ENCODE measurements around the gene ZNF30. TPM values are rescaled to one million over a fixed set of nuclear protein-coding genes. Genes with fewer than 3 reads are reported as not detected.

The ZNF30 gene
- total and polyA plus RNA-seq, 2 donors (not counting 1 experiment from before 2014, with no cell fraction given), result 2.7 to 4.3 TPM

GRCh38 chr19:34932494-34932893 lies 5.8 kb downstream of the ZNF30 start:
- Histone ChIP-seq H3K4me1 (ENCODE audit: control insufficient read depth, extremely low read depth, insufficient read depth, low read length) (no peaks in the 10 kb centered on the region), H3K4me2 (ENCODE audit: extremely low read depth, insufficient read depth, low read length) (no peak overlapping the region), H3K27ac (ENCODE audit: insufficient read depth, low read length) (no peak overlapping the region), H3K9ac (ENCODE audit: insufficient read depth, low read length) (no peak overlapping the region), H3K79me2 (ENCODE audit: control insufficient read depth, insufficient read depth, low read length) (no peaks in the 10 kb centered on the region), H3K36me3 (ENCODE audit: control insufficient read depth, insufficient read depth, low read length) (no peaks in the 10 kb centered on the region), H3K9me3 (ENCODE audit: control insufficient read depth, insufficient read depth, low read depth, low read length) (no peaks in the 10 kb centered on the region), H3K27me3 (ENCODE audit: control insufficient read depth, insufficient read depth, low read length) (no peaks in the 10 kb centered on the region), H3K4me3 (replicated peaks in 1 of 4; ENCODE audit: control extremely low read depth in 1 of 4, insufficient read depth in 1 of 4, low read depth in 3 of 4, low read length in 4 of 4) (no peak overlapping the region), H2AFZ (ENCODE audit: low read length) (no peak overlapping the region), H4K20me1 (ENCODE audit: control insufficient read depth, extremely low read depth, insufficient read depth, low read length) (no peaks in the 10 kb centered on the region)
- TF ChIP-seq EZH2 (IDR thresholded peaks at IDR 0.05; ENCODE audit: low read length, missing control alignments) (no peak), CTCF (conservative IDR thresholded peaks at IDR 0.05 in 1 of 2, IDR thresholded peaks at IDR 0.05 in 1 of 2; ENCODE audit: low read depth in 1 of 2, low read length in 2 of 2) (no peak)
- no peak for DNase-seq (ENCODE audit: low read depth in 2 of 2)

GRCh38 chr19:34936184-34936583 lies 9.5 kb downstream of the ZNF30 start:
- no peaks in the 10 kb centered on the region for H3K9me3 ChIP-seq (ENCODE audit: control insufficient read depth, insufficient read depth, low read depth, low read length)
- H3K4me1 ChIP-seq (ENCODE audit: control insufficient read depth, extremely low read depth, insufficient read depth, low read length), result no peaks in the 10 kb centered on the region
- no peaks in the 10 kb centered on the region for H3K36me3 ChIP-seq (ENCODE audit: control insufficient read depth, insufficient read depth, low read length)
- H3K4me3 ChIP-seq (replicated peaks in 1 of 4; ENCODE audit: control extremely low read depth in 1 of 4, insufficient read depth in 1 of 4, low read depth in 3 of 4, low read length in 4 of 4), result no peak overlapping the region
- no peaks in the 10 kb centered on the region for H4K20me1 ChIP-seq (ENCODE audit: control insufficient read depth, extremely low read depth, insufficient read depth, low read length)
- DNase-seq (ENCODE audit: low read depth in 2 of 2), result no peak
- TF ChIP-seq EZH2 (IDR thresholded peaks at IDR 0.05; ENCODE audit: low read length, missing control alignments) (no peak), CTCF (conservative IDR thresholded peaks at IDR 0.05 in 1 of 2, IDR thresholded peaks at IDR 0.05 in 1 of 2; ENCODE audit: low read depth in 1 of 2, low read length in 2 of 2) (no peak)
- H3K27ac ChIP-seq (ENCODE audit: insufficient read depth, low read length), result no peak overlapping the region
- H3K9ac ChIP-seq (ENCODE audit: insufficient read depth, low read length), result no peak overlapping the region
- H2AFZ ChIP-seq (ENCODE audit: low read length), result no peak overlapping the region
- no peaks in the 10 kb centered on the region for H3K27me3 ChIP-seq (ENCODE audit: control insufficient read depth, insufficient read depth, low read length)
- no peaks in the 10 kb centered on the region for H3K79me2 ChIP-seq (ENCODE audit: control insufficient read depth, insufficient read depth, low read length)
- H3K4me2 ChIP-seq (ENCODE audit: extremely low read depth, insufficient read depth, low read length), result no peak overlapping the region

GRCh38 chr19:34938886-34939285 lies 12.2 kb downstream of the ZNF30 start:
- H3K4me3 ChIP-seq (replicated peaks in 1 of 4; ENCODE audit: control extremely low read depth in 1 of 4, insufficient read depth in 1 of 4, low read depth in 3 of 4, low read length in 4 of 4), result no peak overlapping the region
- H4K20me1 ChIP-seq (ENCODE audit: control insufficient read depth, extremely low read depth, insufficient read depth, low read length), result no peaks in the 10 kb centered on the region
- no peaks in the 10 kb centered on the region for H3K79me2 ChIP-seq (ENCODE audit: control insufficient read depth, insufficient read depth, low read length)
- no peaks in the 10 kb centered on the region for H3K9me3 ChIP-seq (ENCODE audit: control insufficient read depth, insufficient read depth, low read depth, low read length)
- no peak overlapping the region for H2AFZ ChIP-seq (ENCODE audit: low read length)
- no peaks in the 10 kb centered on the region for H3K4me1 ChIP-seq (ENCODE audit: control insufficient read depth, extremely low read depth, insufficient read depth, low read length)
- no peak for DNase-seq (ENCODE audit: low read depth in 2 of 2)
- H3K36me3 ChIP-seq (ENCODE audit: control insufficient read depth, insufficient read depth, low read length), result no peaks in the 10 kb centered on the region
- H3K4me2 ChIP-seq (ENCODE audit: extremely low read depth, insufficient read depth, low read length), result no peak overlapping the region
- TF ChIP-seq EZH2 (IDR thresholded peaks at IDR 0.05; ENCODE audit: low read length, missing control alignments) (no peak), CTCF (conservative IDR thresholded peaks at IDR 0.05 in 1 of 2, IDR thresholded peaks at IDR 0.05 in 1 of 2; ENCODE audit: low read depth in 1 of 2, low read length in 2 of 2) (no peak)
- no peaks in the 10 kb centered on the region for H3K27me3 ChIP-seq (ENCODE audit: control insufficient read depth, insufficient read depth, low read length)
- no peak overlapping the region for H3K27ac ChIP-seq (ENCODE audit: insufficient read depth, low read length)
- no peak overlapping the region for H3K9ac ChIP-seq (ENCODE audit: insufficient read depth, low read length)
